GM18909 (cell line): ENCODE measurements around the gene RHBDL3.
"Not testable (repeated sequence)": the region's sequence is repeated elsewhere in the genome, so short reads cannot be mapped to it uniquely, and the experiment has no call there.

Experiments used
- ATAC-seq: cut with Tn5 transposase; IDR thresholded peaks from one replicate; pipeline ENCODE4 v1.9.1; 2021; ENCODE audit warnings: mild to moderate bottlenecking; ENCODE audit not compliant: unreplicated experiment, poor library complexity

The RHBDL3 gene, protein sequence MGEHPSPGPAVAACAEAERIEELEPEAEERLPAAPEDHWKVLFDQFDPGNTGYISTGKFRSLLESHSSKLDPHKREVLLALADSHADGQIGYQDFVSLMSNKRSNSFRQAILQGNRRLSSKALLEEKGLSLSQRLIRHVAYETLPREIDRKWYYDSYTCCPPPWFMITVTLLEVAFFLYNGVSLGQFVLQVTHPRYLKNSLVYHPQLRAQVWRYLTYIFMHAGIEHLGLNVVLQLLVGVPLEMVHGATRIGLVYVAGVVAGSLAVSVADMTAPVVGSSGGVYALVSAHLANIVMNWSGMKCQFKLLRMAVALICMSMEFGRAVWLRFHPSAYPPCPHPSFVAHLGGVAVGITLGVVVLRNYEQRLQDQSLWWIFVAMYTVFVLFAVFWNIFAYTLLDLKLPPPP

DNA sequence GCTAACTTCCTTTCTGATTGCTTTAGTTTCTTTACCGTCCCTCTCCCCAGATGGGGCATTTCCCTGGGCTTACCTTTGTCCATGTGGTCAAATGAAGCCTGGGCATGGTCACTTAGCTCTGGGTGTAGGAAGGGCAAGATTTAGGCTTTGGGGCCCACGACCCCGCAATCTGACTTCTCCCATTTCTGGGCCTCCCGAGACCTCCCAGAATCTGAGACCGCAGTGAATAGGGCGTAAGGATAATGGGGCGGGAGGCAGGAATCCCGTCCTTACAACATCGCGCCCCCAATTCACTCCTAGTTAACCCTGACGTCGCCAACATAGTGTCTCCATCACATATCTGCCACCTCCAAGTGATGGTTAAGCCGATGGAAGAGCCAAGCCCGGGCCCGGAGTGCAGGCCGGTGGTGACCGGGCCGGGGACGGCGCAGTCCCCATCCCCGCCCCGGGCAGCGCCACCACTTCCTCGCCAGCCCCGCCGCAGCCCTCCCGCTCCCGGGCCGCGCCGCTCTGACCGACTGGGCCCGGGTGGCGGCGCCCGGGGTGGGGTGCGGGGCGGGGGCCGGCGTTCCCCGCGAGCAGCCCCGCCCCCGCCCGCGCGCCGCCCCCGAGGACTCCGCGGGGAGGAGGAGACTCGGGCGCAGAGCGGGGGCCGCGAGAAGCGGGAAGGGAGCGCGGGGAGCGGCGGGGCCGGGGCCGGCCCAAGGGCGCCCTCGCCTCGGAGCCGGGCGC lies at the start of gene RHBDL3:
Gene RHBDL3 (plus strand): TSS at position 641 of the 732 bp plus-strand sequence. CDS start 358 bp downstream, outside the sequence.
- ATAC-seq: no peak

DNA sequence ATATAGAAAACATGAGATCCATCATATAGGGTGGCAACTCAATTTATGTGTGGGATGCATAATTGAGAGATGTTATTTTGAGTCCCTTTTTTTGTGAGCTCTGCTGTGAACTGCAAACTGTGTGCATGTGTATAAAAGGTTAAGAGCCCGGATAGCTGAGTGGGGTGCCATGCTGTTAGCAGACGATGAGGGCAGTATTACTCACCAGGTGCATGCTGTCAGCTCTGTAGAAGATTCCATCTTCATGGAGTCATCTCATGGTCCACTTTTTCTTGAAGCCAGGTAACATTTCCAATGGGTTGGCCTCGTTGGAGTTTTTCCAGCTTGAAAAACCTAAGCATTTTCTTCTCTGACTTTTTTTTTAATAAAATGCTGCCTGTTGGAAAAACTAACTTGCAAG lies 43.0 kb upstream of the RHBDL3 start:
- ATAC-seq: no peak

GRCh38 chr17:32223703-32224102 lies 41.9 kb upstream of the RHBDL3 start:
- ATAC-seq: no peak

DNA sequence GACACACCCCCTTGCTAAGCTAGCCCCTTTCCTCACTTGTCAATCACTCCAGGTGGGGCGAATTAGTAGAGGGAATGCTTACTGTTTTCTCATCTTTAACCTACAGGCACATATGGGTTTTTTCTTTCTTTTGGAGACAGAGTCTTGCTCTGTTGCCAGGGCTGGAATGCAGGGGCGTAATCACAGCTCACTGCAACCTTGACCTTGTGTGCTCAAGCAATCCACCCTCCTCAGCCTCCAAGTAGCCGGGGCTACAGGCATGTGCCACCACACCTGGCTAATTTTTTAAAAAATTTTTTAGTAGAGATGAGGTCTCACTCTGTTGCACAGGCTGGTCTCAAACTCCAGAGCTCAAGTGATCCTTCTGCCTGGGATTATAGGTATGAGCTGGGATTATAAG lies 38.7 kb upstream of the RHBDL3 start:
- ATAC-seq: no peak

GRCh38 chr17:32227910-32228309 lies 37.7 kb upstream of the RHBDL3 start:
- ATAC-seq: no peak

- ATAC-seq: no peak
These were observed 30.0 kb upstream of the RHBDL3 start for GRCh38 chr17:32235588-32235987.

DNA sequence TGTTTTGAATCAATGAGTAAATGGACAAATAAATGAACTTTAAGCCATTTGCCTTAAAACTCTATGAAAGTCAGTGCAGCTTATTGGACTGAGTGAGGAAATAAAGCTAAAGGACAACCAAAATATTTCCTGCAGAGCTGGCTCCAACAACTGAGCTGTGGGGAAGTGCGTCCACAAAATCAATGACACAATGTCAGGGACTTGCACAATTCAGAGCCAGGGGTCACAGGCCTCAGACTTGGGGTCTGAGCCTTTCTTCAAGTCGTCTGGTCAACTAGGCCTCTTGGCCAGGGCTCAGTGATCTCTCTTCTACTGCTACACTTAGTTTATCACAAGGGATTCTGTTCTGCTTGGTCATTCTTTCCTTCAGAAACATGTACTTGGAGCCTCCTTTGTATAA lies 26.2 kb upstream of the RHBDL3 start:
- ATAC-seq: no peak

GRCh38 chr17:32240750-32241149 lies 24.9 kb upstream of the RHBDL3 start:
- no peak for ATAC-seq

DNA sequence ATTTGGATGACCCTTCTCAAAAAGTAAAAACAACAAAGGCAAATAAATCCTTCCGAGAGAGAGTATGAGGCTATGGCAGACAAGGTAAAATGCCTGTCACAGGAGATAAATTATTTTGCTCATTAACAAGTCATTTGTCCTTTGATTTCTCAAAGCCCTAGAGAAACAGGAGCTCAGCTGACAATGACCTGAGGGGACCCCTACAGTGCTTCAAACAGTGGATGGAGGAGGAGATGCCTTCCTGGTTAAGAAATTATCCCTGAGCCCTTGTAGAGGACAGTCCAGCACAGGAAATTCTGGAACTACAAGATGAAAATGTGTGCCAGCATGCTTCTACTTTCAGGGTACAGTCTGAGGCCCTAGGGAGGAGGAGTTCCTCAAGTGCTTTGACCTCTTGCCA lies 24.0 kb upstream of the RHBDL3 start:
- no peak for ATAC-seq

- no peak for ATAC-seq
These were observed 16.2 kb upstream of the RHBDL3 start for GRCh38 chr17:32249475-32249874.

- no peak for ATAC-seq
These were observed 12.5 kb upstream of the RHBDL3 start for GRCh38 chr17:32253117-32253611.

- no peak for ATAC-seq
These were observed 9.5 kb upstream of the RHBDL3 start for GRCh38 chr17:32256012-32256700.

DNA sequence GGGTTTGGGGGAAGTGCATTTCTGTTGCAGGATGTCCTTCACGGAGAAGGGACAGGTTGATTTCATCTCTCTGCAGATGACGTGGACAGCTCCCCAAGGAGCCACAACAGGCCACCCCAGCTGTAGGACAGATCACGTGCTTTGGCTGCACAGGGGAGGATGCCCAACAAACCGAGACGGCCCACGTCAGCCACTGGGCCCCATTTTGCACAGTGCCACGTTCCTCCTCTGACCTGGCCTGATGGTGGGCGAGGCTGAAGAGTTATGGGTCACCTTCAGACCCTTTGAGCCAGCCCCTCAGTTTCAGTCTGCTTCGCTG lies 9.0 kb upstream of the RHBDL3 start:
- ATAC-seq: no peak

- ATAC-seq: no peak
These were observed 7.1 kb upstream of the RHBDL3 start for GRCh38 chr17:32258383-32259140.

DNA sequence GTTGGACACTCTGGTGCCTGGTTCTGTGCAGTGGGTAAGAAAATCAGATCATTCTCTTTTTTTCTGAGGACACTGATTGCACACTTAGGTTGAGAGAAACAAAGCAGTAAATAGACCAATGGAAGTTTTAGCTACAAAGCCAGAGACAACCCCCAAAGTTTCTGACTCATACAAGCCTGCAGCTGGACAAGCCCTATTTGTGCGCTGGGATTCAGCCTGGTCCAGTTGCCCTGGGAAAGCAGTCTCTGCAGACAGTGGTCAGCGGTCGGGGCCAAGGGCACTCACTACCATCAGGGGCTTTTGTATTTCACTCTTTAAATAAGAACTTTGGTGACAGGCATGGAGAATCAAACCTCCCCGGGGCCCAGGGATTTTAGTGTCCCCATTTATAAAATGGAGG lies 6.0 kb upstream of the RHBDL3 start:
- ATAC-seq: no peak

GRCh38 chr17:32261417-32261736 lies 4.3 kb upstream of the RHBDL3 start:
- no peak for ATAC-seq

DNA sequence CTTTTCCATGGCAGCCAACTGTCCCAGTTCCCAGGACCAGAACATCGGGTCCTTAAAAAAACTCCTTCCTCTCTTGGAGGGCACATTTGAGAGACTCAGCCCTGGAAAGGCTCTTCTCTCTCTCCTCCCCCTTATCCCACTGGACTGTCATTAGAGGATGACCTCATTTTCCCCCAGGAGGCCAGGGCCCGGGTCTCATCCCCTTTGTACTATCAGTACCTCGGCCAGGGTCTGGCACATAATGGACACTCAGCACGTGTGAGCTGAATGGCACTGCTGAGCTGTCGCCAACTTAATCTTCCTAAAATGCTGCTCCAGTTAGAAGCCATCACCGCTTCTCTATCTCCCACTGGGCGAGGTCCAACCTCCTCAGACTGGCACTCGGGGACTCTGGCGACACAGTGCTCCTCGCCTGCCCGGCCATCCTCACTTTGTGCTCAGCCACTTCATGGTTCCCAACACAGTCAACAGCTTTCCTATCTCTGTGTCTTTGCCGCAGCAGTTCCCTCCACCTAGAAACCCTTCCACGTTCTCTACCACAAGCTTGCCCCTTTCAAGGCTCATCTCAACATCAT lies 3.6 kb upstream of the RHBDL3 start:
- ATAC-seq: no peak

DNA sequence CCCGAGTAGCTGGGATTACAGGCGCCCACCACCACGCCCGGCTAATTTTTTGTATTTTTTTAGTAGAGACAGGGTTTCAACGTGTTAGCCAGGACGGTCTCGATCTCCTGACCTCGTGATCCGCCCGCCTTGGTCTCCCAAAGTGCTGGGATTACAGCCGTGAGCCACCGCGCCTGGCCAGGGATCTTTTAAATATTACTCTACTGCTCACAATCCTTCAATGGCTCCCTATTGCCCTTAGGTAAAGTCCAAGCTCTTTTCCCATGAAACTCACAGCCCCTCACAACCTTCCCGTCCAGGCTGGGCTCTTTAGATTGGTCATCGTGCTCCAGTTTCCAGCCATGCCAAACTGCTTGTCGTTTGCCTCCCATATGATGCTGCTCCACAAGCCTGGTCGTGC lies 2.1 kb upstream of the RHBDL3 start:
- ATAC-seq: not testable (repeated sequence)

DNA sequence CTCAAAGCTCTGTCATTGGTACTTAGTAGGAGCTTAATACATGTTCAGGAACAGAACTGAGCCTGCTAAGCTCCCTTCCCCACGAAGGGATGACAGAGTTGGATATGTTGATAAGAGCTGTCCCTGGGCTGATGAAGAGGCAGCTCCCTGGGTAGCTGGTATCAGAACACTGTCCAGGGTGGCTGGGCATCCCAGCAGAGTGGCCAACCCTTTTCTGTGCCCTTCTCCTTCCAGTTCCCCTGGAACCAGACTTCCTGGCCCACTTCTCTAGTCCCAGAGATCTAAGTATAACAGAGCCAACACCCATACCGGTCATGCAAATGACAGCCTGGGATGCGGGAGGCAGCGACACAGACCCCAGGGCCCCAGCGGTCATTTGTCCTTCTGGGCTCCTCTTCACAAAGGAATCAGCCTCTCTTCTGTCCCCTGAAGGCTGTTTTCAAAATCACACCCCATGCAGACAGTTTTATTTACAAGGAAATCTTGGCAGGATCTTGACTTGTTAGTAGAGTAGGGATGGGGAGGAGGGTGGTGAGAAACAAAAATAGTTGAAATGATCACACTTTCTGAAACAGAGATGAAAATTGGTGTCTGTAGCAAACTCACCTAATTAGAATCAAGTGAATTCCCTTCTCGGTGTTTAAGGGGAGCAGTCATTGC lies 1.4 kb upstream of the RHBDL3 start:
- no peak for ATAC-seq

DNA sequence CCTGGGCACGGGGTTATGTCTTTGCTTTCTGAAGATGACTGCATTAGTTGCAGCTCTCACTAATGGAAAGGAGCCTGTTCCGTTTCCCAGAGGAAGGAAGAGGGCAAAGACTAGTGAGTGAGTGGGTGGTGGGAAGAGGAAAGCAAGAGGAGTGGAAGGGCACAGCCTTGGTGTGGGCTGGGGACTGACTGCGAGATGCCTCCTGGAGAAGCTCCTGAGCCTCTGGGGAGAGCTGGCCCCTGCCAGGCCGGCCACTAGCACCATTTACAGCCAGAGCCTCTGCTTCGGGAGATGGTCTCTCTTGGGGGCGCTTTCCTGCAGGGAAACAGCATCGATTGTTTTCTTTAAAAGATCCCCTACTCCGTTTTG lies 825 bp upstream of the RHBDL3 start:
- no peak for ATAC-seq
